Hepatocyte (in vitro differentiated cells): ENCODE results near the gene LRSAM1. TPM values are rescaled to one million over a fixed set of nuclear protein-coding genes. Genes with fewer than 3 reads are reported as not detected.

Experiments
- DNase-seq: peaks from one replicate; pipeline ENCODE4 v3.0.0-alpha.2; 2016; ENCODE audit warnings: low spot score
- H2AFZ ChIP-seq: fragments of 200-600 bp; sonication (generic); 2 replicates; pipeline ENCODE4 v1.6.0; 2016; ENCODE audit warnings: antibody characterized with exemption, mild to moderate bottlenecking
- H3K27ac ChIP-seq: fragments of 200-600 bp; sonication (generic); 2 replicates; pipeline ENCODE4 v1.5.1; 2016; ENCODE audit warnings: mild to moderate bottlenecking
- H3K27me3 ChIP-seq: fragments of 200-600 bp; sonication (generic); 2 replicates; pipeline ENCODE4 v1.6.1; 2016
- H3K36me3 ChIP-seq: fragments of 200-600 bp; sonication (generic); replicated peaks from 2 replicates; pipeline ENCODE4 v1.5.1; 2016; ENCODE audit warnings: low read depth; ENCODE audit not compliant: insufficient read depth
- H3K4me1 ChIP-seq: fragments of 200-600 bp; sonication (generic); 2 replicates; pipeline ENCODE4 v1.5.1; 2016; ENCODE audit warnings: mild to moderate bottlenecking, moderate library complexity; ENCODE audit not compliant: insufficient read depth
- H3K4me2 ChIP-seq: fragments of 200-600 bp; sonication (generic); 2 replicates; pipeline ENCODE4 v1.6.0; 2016
- H3K4me3 ChIP-seq: fragments of 200-600 bp; sonication (generic); 2 replicates; pipeline ENCODE4 v1.5.1; 2016; ENCODE audit warnings: mild to moderate bottlenecking
- H3K79me2 ChIP-seq: fragments of 200-600 bp; sonication (generic); 2 replicates; pipeline ENCODE4 v1.6.0; 2017; ENCODE audit warnings: mild to moderate bottlenecking
- H3K9me2 ChIP-seq: fragments of 200-600 bp; sonication (generic); replicated peaks from 2 replicates; pipeline ENCODE4 v1.6.0; 2017; ENCODE audit warnings: mild to moderate bottlenecking; ENCODE audit not compliant: insufficient read depth
- H3K9me3 ChIP-seq: fragments of 200-600 bp; sonication (generic); 2 replicates; pipeline ENCODE4 v1.5.1; 2016; ENCODE audit warnings: low read depth, mild to moderate bottlenecking
- H4K20me1 ChIP-seq: fragments of 200-600 bp; sonication (generic); 2 replicates; pipeline ENCODE4 v1.6.0; 2016; ENCODE audit warnings: mild to moderate bottlenecking; ENCODE audit not compliant: insufficient read depth, poor library complexity, severe bottlenecking
- EZH2 ChIP-seq: fragments of 200-600 bp; sonication (generic); IDR thresholded peaks from 2 replicates; pipeline ENCODE4 v1.6.1; 2016; ENCODE audit warnings: antibody characterized with exemption, mild to moderate bottlenecking, borderline replicate concordance
- EZH2phosphoT487 ChIP-seq: fragments of 200-600 bp; sonication (generic); IDR thresholded peaks from one replicate; pipeline ENCODE4 v1.6.1; 2018; ENCODE audit warnings: antibody characterized with exemption, mild to moderate bottlenecking, low read depth, moderate library complexity; ENCODE audit not compliant: unreplicated experiment, severe bottlenecking
- WGBS: methylation state at CpG from one replicate; pipeline ENCODE4 v1.1.6; 2016; ENCODE audit warnings: low lambda C conversion rate; ENCODE audit errors: missing lambda C conversion rate; 5-methylcytosine and 5-hydroxymethylcytosine counted together
- polyA plus RNA-seq: library from polyadenylated mRNA; unstranded; fragments of >200 nt; fragmentation: Nextera tagmentation; extraction: Ambion mirVana; gene quantifications from 2 replicates; pipeline ENCODE4 v1.2.1, GENCODE V29; 2016
- total RNA-seq: library from RNA; depleted of rRNA; stranded (reverse); fragments of >200 nt; gene quantifications from 2 replicates; pipeline ENCODE4 v1.2.3, GENCODE V29; 2014
- TF ChIP-seq, protein P1 (sequence below): fragments of 200-600 bp; sonication (generic); IDR thresholded peaks from 2 replicates; pipeline ENCODE4 v1.5.1; 2016; ENCODE audit warnings: antibody characterized with exemption, mild to moderate bottlenecking; ENCODE audit not compliant: poor library complexity

LRSAM1 gene
- total and polyA plus RNA-seq, 2 experiments from 2014 or later: 10.7 to 19.4 TPM

GRCh38 chr9:127450243-127450760 is 1.0 kb upstream of the LRSAM1 start:
- no peaks in the 10 kb centered on the region for H3K36me3 ChIP-seq
- no peaks in the 10 kb centered on the region for H3K9me3 ChIP-seq
- H2AFZ ChIP-seq: no peak overlapping the region
- H3K4me1 ChIP-seq: peaks cover 22% of the 10 kb centered on the region
- peak overlapping the region; percentile 97 for H3K4me3 ChIP-seq
- WGBS: 2% methylated on average over 14 of the region's 14 CpGs
- H3K27me3 ChIP-seq: no peaks in the 10 kb centered on the region
- peak; percentile 60 for DNase-seq
- TF ChIP-seq EZH2: no peak
- peaks cover 34% of the 10 kb centered on the region for H4K20me1 ChIP-seq
- peak overlapping the region; percentile 96 for H3K4me2 ChIP-seq
- H3K27ac ChIP-seq: peak overlapping the region; percentile 97
- H3K79me2 ChIP-seq: peaks cover 32% of the 10 kb centered on the region
- no peaks in the 10 kb centered on the region for H3K9me2 ChIP-seq

- H2AFZ ChIP-seq: peak overlapping the region; percentile 99
- peaks cover 22% of the 10 kb centered on the region for H3K4me1 ChIP-seq
- TF ChIP-seq, protein P1, sequence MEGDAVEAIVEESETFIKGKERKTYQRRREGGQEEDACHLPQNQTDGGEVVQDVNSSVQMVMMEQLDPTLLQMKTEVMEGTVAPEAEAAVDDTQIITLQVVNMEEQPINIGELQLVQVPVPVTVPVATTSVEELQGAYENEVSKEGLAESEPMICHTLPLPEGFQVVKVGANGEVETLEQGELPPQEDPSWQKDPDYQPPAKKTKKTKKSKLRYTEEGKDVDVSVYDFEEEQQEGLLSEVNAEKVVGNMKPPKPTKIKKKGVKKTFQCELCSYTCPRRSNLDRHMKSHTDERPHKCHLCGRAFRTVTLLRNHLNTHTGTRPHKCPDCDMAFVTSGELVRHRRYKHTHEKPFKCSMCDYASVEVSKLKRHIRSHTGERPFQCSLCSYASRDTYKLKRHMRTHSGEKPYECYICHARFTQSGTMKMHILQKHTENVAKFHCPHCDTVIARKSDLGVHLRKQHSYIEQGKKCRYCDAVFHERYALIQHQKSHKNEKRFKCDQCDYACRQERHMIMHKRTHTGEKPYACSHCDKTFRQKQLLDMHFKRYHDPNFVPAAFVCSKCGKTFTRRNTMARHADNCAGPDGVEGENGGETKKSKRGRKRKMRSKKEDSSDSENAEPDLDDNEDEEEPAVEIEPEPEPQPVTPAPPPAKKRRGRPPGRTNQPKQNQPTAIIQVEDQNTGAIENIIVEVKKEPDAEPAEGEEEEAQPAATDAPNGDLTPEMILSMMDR: no peak
- TF ChIP-seq EZH2 (no peak), EZH2phosphoT487 (no peak)
- H3K9me3 ChIP-seq: no peaks in the 10 kb centered on the region
- H4K20me1 ChIP-seq: peaks cover 34% of the 10 kb centered on the region
- peak overlapping the region; percentile 97 for H3K27ac ChIP-seq
- DNase-seq: no peak
- H3K4me2 ChIP-seq: peak overlapping the region; percentile 93
- peak overlapping the region; percentile 86 for H3K4me3 ChIP-seq
- H3K79me2 ChIP-seq: peaks cover 32% of the 10 kb centered on the region
- H3K27me3 ChIP-seq: no peaks in the 10 kb centered on the region
- no peaks in the 10 kb centered on the region for H3K9me2 ChIP-seq
- 0% methylated on average over 4 of the region's 14 CpGs for WGBS
- H3K36me3 ChIP-seq: no peaks in the 10 kb centered on the region
Measured at GRCh38 chr9:127451608-127451857, 223 bp downstream of the LRSAM1 start.

GRCh38 chr9:127451858-127452656 is 747 bp downstream of the LRSAM1 start:
- no peaks in the 10 kb centered on the region for H3K9me2 ChIP-seq
- peak; percentile 72 for DNase-seq
- H3K4me1 ChIP-seq: peaks cover 22% of the 10 kb centered on the region
- H3K79me2 ChIP-seq: peaks cover 32% of the 10 kb centered on the region
- no peaks in the 10 kb centered on the region for H3K36me3 ChIP-seq
- no peaks in the 10 kb centered on the region for H3K9me3 ChIP-seq
- H3K27ac ChIP-seq: peak overlapping the region; percentile 97
- WGBS: 15% methylated on average over 28 of the region's 29 CpGs
- H3K4me2 ChIP-seq: peak overlapping the region; percentile 93
- no peaks in the 10 kb centered on the region for H3K27me3 ChIP-seq
- peak overlapping the region; percentile 86 for H3K4me3 ChIP-seq
- peaks cover 34% of the 10 kb centered on the region for H4K20me1 ChIP-seq
- TF ChIP-seq EZH2phosphoT487: no peak
- TF ChIP-seq EZH2: no peak
- TF ChIP-seq, protein P1: no peak
- peak overlapping the region; percentile 99 for H2AFZ ChIP-seq

- H3K27ac ChIP-seq: peak overlapping the region; percentile 97
Measured at GRCh38 chr9:127452691-127453090, 1.4 kb downstream of the LRSAM1 start.

More at GRCh38 chr9:127452691-127453090, 1.4 kb downstream of the LRSAM1 start:
- DNase-seq: peak; percentile 51
- 79% methylated on average over 4 of the region's 4 CpGs for WGBS
- peaks cover 32% of the 10 kb centered on the region for H3K79me2 ChIP-seq
- peak overlapping the region; percentile 93 for H3K4me2 ChIP-seq
- no peaks in the 10 kb centered on the region for H3K9me3 ChIP-seq
- no peaks in the 10 kb centered on the region for H3K36me3 ChIP-seq
- no peak overlapping the region for H3K4me3 ChIP-seq
- H4K20me1 ChIP-seq: peaks cover 32% of the 10 kb centered on the region
- no peaks in the 10 kb centered on the region for H3K9me2 ChIP-seq
- peaks cover 22% of the 10 kb centered on the region for H3K4me1 ChIP-seq
- TF ChIP-seq EZH2 (no peak), EZH2phosphoT487 (no peak)
- TF ChIP-seq, protein P1: no peak
- no peaks in the 10 kb centered on the region for H3K27me3 ChIP-seq
- H2AFZ ChIP-seq: no peak overlapping the region
